GM12878 (cell line): ENCODE measurements around the gene C1QB.

Source experiments
- BHLHE40 ChIP-seq, 2 experiments: fragments of 450-650 bp in 1 of 2; IDR thresholded peaks; 2 replicates each; pipeline ENCODE4 v1.6.1; 2011 to 2017; ENCODE audit warnings: low read depth in 2 of 2, borderline replicate concordance in 1 of 2, improper control_type of control experiment in 1 of 2, low read length in 1 of 2, mild to moderate bottlenecking in 1 of 2
- CREB1 ChIP-seq: IDR thresholded peaks from 2 replicates; pipeline ENCODE4 v1.6.1; 2012; ENCODE audit warnings: low read depth, mild to moderate bottlenecking, inconsistent platforms
- CTCF ChIP-seq, 3 experiments: IDR thresholded peaks in 2 of 3; conservative IDR thresholded peaks in 1 of 3; 2 replicates each; pipeline ENCODE4 v1.5.1; 2011; ENCODE audit warnings: low read depth in 3 of 3, low read length in 3 of 3, mild to moderate bottlenecking in 3 of 3, control low read depth in 2 of 3, moderate library complexity in 2 of 3, inconsistent platforms in 1 of 3, mixed read lengths in 1 of 3; ENCODE audit not compliant: control insufficient read depth in 2 of 3, insufficient read depth in 1 of 3; ENCODE audit errors: extremely low read depth in 1 of 3
- EZH2 ChIP-seq: IDR thresholded peaks from 2 replicates; pipeline ENCODE4 v1.6.1; 2012; ENCODE audit warnings: low read depth, mild to moderate bottlenecking, control low read depth, inconsistent platforms, low read length, borderline replicate concordance; ENCODE audit not compliant: control insufficient read depth
- NBN ChIP-seq: fragments of 450-650 bp; IDR thresholded peaks from 2 replicates; pipeline ENCODE4 v1.6.1; 2016
- POLR2A ChIP-seq: IDR thresholded peaks from 2 replicates; pipeline ENCODE4 v1.6.1; 2011; ENCODE audit warnings: low read depth, mild to moderate bottlenecking, low read length
- SP1 ChIP-seq: IDR thresholded peaks from one replicate; pipeline ENCODE4 v1.6.1; 2011; ENCODE audit warnings: low read depth, low read length
- TCF12 ChIP-seq: IDR thresholded peaks from 2 replicates; pipeline ENCODE4 v1.6.1; 2011; ENCODE audit warnings: low read depth, mild to moderate bottlenecking, low read length
- ZBTB4 ChIP-seq: fragments of 450-650 bp; formaldehyde crosslinking; IDR thresholded peaks from 2 replicates; pipeline ENCODE4 v1.4.0; 2022; ENCODE audit warnings: mild to moderate bottlenecking, moderate library complexity

DNA sequence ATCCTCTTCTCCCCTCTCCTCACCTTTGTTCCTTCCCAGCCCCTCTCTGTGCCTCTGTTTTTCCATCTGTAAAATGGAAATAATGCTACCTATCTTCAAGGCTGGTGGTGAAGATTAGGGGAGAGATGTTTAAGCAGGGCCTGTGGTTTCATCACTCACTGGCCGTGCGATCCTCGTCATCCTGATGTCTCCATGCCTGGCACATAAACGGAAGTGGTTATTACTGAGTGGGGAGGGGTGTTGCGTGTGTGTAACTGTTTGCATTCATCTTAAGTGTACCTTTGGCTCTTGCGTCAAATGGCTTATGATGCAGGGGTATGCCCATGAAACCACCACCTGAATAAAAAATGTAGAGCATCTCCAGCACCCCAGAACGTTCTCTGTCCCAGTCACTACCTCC lies 33.8 kb upstream of the C1QB start:
- TF ChIP-seq CTCF (IDR thresholded peaks at IDR 0.05 in 2 of 3, conservative IDR thresholded peaks at IDR 0.05 in 1 of 3; ENCODE audit: control insufficient read depth in 2 of 3, extremely low read depth in 1 of 3, insufficient read depth in 1 of 3, low read depth in 3 of 3, low read length in 3 of 3) = no peak
- no peak for TF ChIP-seq POLR2A
- no peak for TF ChIP-seq BHLHE40 (IDR thresholded peaks at IDR 0.05; ENCODE audit: borderline replicate concordance in 1 of 2, low read depth in 2 of 2, low read length in 1 of 2)
- TF ChIP-seq ZBTB4 = no peak
- TF ChIP-seq CREB1 = no peak
- TF ChIP-seq NBN = no peak
- no peak for TF ChIP-seq TCF12
- no peak for TF ChIP-seq EZH2
- TF ChIP-seq SP1 = no peak
